HG02642 (cell line): ENCODE data around the gene PAIP2B.
"Not testable (repeated sequence)": the region's sequence is repeated elsewhere in the genome, so short reads cannot be mapped to it uniquely, and the experiment has no call there.

Source experiments
- ATAC-seq: cut with Tn5 transposase; IDR thresholded peaks from one replicate; pipeline ENCODE4 v1.9.1; 2021; ENCODE audit warnings: mild to moderate bottlenecking; ENCODE audit not compliant: unreplicated experiment, poor library complexity

Gene PAIP2B

GRCh38 chr2:71223767-71224333, 3.1 kb downstream of the PAIP2B start:
- ATAC-seq, result no peak

GRCh38 chr2:71220743-71221142, 6.2 kb downstream of the PAIP2B start:
- no peak for ATAC-seq

- no peak for ATAC-seq
Measured at GRCh38 chr2:71216501-71216900, 10.4 kb downstream of the PAIP2B start.

- no peak for ATAC-seq
Measured at GRCh38 chr2:71215447-71215846, 11.5 kb downstream of the PAIP2B start.

- no peak for ATAC-seq
Measured at GRCh38 chr2:71212336-71212735, 14.6 kb downstream of the PAIP2B start.

- ATAC-seq, result no peak
Measured at GRCh38 chr2:71210292-71210691, 16.6 kb downstream of the PAIP2B start.

- ATAC-seq, result no peak
Measured at GRCh38 chr2:71208756-71209155, 18.1 kb downstream of the PAIP2B start.

GRCh38 chr2:71207601-71208000, 19.3 kb downstream of the PAIP2B start:
- ATAC-seq, result no peak

- no peak for ATAC-seq
Measured at GRCh38 chr2:71206271-71206670, 20.6 kb downstream of the PAIP2B start.

- ATAC-seq, result no peak
Measured at GRCh38 chr2:71191570-71191943, 35.3 kb downstream of the PAIP2B start.

- no peak for ATAC-seq
Measured at GRCh38 chr2:71190656-71191569, 36.0 kb downstream of the PAIP2B start.

GRCh38 chr2:71187589-71187988, 39.3 kb downstream of the PAIP2B start:
- ATAC-seq, result no peak

- ATAC-seq, result no peak
Measured at GRCh38 chr2:71186973-71187372, 39.9 kb downstream of the PAIP2B start.

- not testable (repeated sequence) for ATAC-seq
Measured at GRCh38 chr2:71183306-71184115, 43.4 kb downstream of the PAIP2B start.

GRCh38 chr2:71181316-71181715, 45.6 kb downstream of the PAIP2B start:
- ATAC-seq, result no peak

GRCh38 chr2:71178836-71179235, 48.1 kb downstream of the PAIP2B start:
- ATAC-seq, result not testable (repeated sequence)

GRCh38 chr2:71174207-71174606, 52.7 kb downstream of the PAIP2B start:
- no peak for ATAC-seq

- no peak for ATAC-seq
Measured at GRCh38 chr2:71173096-71173495, 53.8 kb downstream of the PAIP2B start.

GRCh38 chr2:71166812-71167211, 60.1 kb downstream of the PAIP2B start:
- no peak for ATAC-seq

GRCh38 chr2:71157124-71157793, 69.6 kb downstream of the PAIP2B start:
- ATAC-seq, result no peak
